HepG2 (cell line): ENCODE data around the gene PAK1. TPM values are rescaled to one million over a fixed set of nuclear protein-coding genes. Genes with fewer than 3 reads are reported as not detected.

ENCODE experiments used
- JUN ChIP-seq: sonication (generic); formaldehyde crosslinking; IDR thresholded peaks from 2 replicates; pipeline ENCODE4 v1.4.0; 2020; ENCODE audit warnings: mild to moderate bottlenecking, missing genetic modification reagents
- ZBTB37 ChIP-seq: sonication (generic); formaldehyde crosslinking; IDR thresholded peaks from 2 replicates; pipeline ENCODE4 v1.4.0; 2020; ENCODE audit warnings: mild to moderate bottlenecking, missing genetic modification reagents
- ZNF281 ChIP-seq: sonication (generic); formaldehyde crosslinking; IDR thresholded peaks from 2 replicates; pipeline ENCODE4 v1.4.0; 2020; ENCODE audit warnings: missing genetic modification reagents, borderline replicate concordance
- ZNF432 ChIP-seq: sonication (generic); formaldehyde crosslinking; IDR thresholded peaks from 2 replicates; pipeline ENCODE4 v1.5.0; 2020; ENCODE audit warnings: missing genetic modification reagents, mild to moderate bottlenecking, borderline replicate concordance
- ZNF646 ChIP-seq: sonication (generic); formaldehyde crosslinking; IDR thresholded peaks from 2 replicates; pipeline ENCODE4 v1.9.0; 2021; ENCODE audit warnings: mild to moderate bottlenecking, missing genetic modification reagents
- polyA plus RNA-seq, 8 experiments: library from polyadenylated mRNA; depleted of rRNA in 3 of 8; stranded (reverse) in 7 of 8; unstranded in 1 of 8; fragments of >200 nt; fragmentation: Illumina TruSeq in 4 of 8; extraction: Trizol in 4 of 8; gene quantifications; 2 replicates each; pipeline versions ENCODE4 v1.2.1 to v1.2.3, GENCODE V29; 2011 to 2016; ENCODE audit warnings: low read depth in 4 of 8, missing spikeins in 1 of 8, mixed read lengths in 1 of 8; ENCODE audit not compliant: insufficient read depth in 1 of 8
- total RNA-seq, 5 experiments: library from RNA; depleted of rRNA; stranded (reverse); fragments of >200 nt; fragmentation: Illumina TruSeq; extraction: Trizol; gene quantifications; 2 replicates each; pipeline ENCODE4 v1.2.3, GENCODE V29; 2016; ENCODE audit warnings: low read depth in 1 of 5

PAK1 gene
- total and polyA plus RNA-seq, 2 of the 13 experiments (the other 11 are each of a cell fraction or from before 2014, with no cell fraction given) = 1.5 to 4.3 TPM

- no peak for TF ChIP-seq ZNF281 (CRISPR knock-in tag)
- no peak for TF ChIP-seq ZNF432 (CRISPR knock-in tag)
- TF ChIP-seq ZBTB37 (CRISPR knock-in tag) = no peak
- no peak for TF ChIP-seq ZNF646 (CRISPR knock-in tag)
- TF ChIP-seq JUN = no peak
- TF ChIP-seq, all 625 proteins: peak for 0
These were observed 37.4 kb downstream of the PAK1 start (continued) for GRCh38 chr11:77436506-77436905.
